ENCODE results near the gene CD82. TPM values are rescaled to one million over a fixed set of nuclear protein-coding genes. Genes with fewer than 3 reads are reported as not detected.

The CD82 gene
- total and polyA plus RNA-seq, 2 experiments from 2014 or later: 4.8 to 6.0 TPM

GRCh38 chr11:44607987-44608386 lies 42.5 kb downstream of the CD82 start:
- Histone ChIP-seq H3K79me2 (ENCODE audit: insufficient read depth) (no peaks in the 10 kb centered on the region), H3K9ac (no peak overlapping the region), H3K27me3 (replicated peaks; ENCODE audit: insufficient read depth) (no peaks in the 10 kb centered on the region), H3K9me3 (ENCODE audit: low read depth) (no peaks in the 10 kb centered on the region), H3K4me3 (no peak overlapping the region), H3K36me3 (ENCODE audit: low read depth) (no peaks in the 10 kb centered on the region), H4K20me1 (ENCODE audit: insufficient read depth) (no peaks in the 10 kb centered on the region), H3F3A (ENCODE audit: insufficient read depth) (peaks cover 17% of the 10 kb centered on the region; the same call in 1 of the 2 replicates), H3K9me2 (ENCODE audit: insufficient read depth) (no peaks in the 10 kb centered on the region), H3K27ac (no peak overlapping the region), H2AFZ (no peak overlapping the region), H3K4me1 (ENCODE audit: insufficient read depth) (peaks cover 8% of the 10 kb centered on the region), H3K4me2 (ENCODE audit: unreplicated experiment) (no peak overlapping the region)
- 85% methylated on average over 8 of the region's 8 CpGs for WGBS, 2 experiments (ENCODE audit: low coverage in 1 of 2, low lambda C conversion rate in 2 of 2, missing lambda C conversion rate in 2 of 2)
- in situ Hi-C loops (cut with MboI): loop anchor here (5.0 kb wide), 1 partner anchor 51 kb away; no protein-coding TSS in a partner anchor
- TF ChIP-seq EZH2phosphoT487 (IDR thresholded peaks at IDR 0.05; ENCODE audit: insufficient read depth, low read depth) (no peak), EZH2 (IDR thresholded peaks at IDR 0.05; ENCODE audit: insufficient read depth, poor library complexity, severe bottlenecking) (no peak)
- peak; percentile 16 for DNase-seq

GRCh38 chr11:44608651-44608990 lies 43.2 kb downstream of the CD82 start:
- TF ChIP-seq EZH2 (IDR thresholded peaks at IDR 0.05; ENCODE audit: insufficient read depth, poor library complexity, severe bottlenecking) (no peak), EZH2phosphoT487 (IDR thresholded peaks at IDR 0.05; ENCODE audit: insufficient read depth, low read depth) (no peak)
- 78 to 82% methylated on average over 9 of the region's 9 CpGs for WGBS, 2 experiments (ENCODE audit: low coverage in 1 of 2, low lambda C conversion rate in 2 of 2, missing lambda C conversion rate in 2 of 2)
- Histone ChIP-seq H3K9me2 (ENCODE audit: insufficient read depth) (no peaks in the 10 kb centered on the region), H3K4me1 (ENCODE audit: insufficient read depth) (peaks cover 8% of the 10 kb centered on the region), H3K9ac (no peak overlapping the region), H3K9me3 (ENCODE audit: low read depth) (no peaks in the 10 kb centered on the region), H3F3A (ENCODE audit: insufficient read depth) (peaks cover 17% of the 10 kb centered on the region; the same call in 1 of the 2 replicates), H4K20me1 (ENCODE audit: insufficient read depth) (no peaks in the 10 kb centered on the region), H3K27ac (no peak overlapping the region), H2AFZ (no peak overlapping the region), H3K27me3 (replicated peaks; ENCODE audit: insufficient read depth) (no peaks in the 10 kb centered on the region), H3K79me2 (ENCODE audit: insufficient read depth) (no peaks in the 10 kb centered on the region), H3K36me3 (ENCODE audit: low read depth) (no peaks in the 10 kb centered on the region), H3K4me2 (ENCODE audit: unreplicated experiment) (no peak overlapping the region), H3K4me3 (no peak overlapping the region)
- in situ Hi-C loops (cut with MboI): loop anchor here (5.0 kb wide), 1 partner anchor 51 kb away; no protein-coding TSS in a partner anchor
- no peak for DNase-seq

- 83 to 85% methylated on average over 11 of the region's 11 CpGs for WGBS, 2 experiments (ENCODE audit: low coverage in 1 of 2, low lambda C conversion rate in 2 of 2, missing lambda C conversion rate in 2 of 2)
- in situ Hi-C loops (cut with MboI): loop anchor here (5.0 kb wide), 1 partner anchor 52 kb away; no protein-coding TSS in a partner anchor
- no peak overlapping the region for H3K27ac ChIP-seq
These were observed 43.7 kb downstream of the CD82 start for GRCh38 chr11:44608991-44609782.

GRCh38 chr11:44609783-44610155 lies 44.3 kb downstream of the CD82 start:
- no peaks in the 10 kb centered on the region for H3K9me3 ChIP-seq (ENCODE audit: low read depth)
- no peaks in the 10 kb centered on the region for H3K9me2 ChIP-seq (ENCODE audit: insufficient read depth)
- in situ Hi-C loops (cut with MboI): loop anchor here (5.0 kb wide), 1 partner anchor 52 kb away; no protein-coding TSS in a partner anchor
- H3K27me3 ChIP-seq (replicated peaks; ENCODE audit: insufficient read depth): no peaks in the 10 kb centered on the region
- no peak overlapping the region for H3K4me2 ChIP-seq (ENCODE audit: unreplicated experiment)
- no peak overlapping the region for H2AFZ ChIP-seq
- no peak for TF ChIP-seq EZH2 (IDR thresholded peaks at IDR 0.05; ENCODE audit: insufficient read depth, poor library complexity, severe bottlenecking)
- no peak for TF ChIP-seq EZH2phosphoT487 (IDR thresholded peaks at IDR 0.05; ENCODE audit: insufficient read depth, low read depth)
- H3K36me3 ChIP-seq (ENCODE audit: low read depth): no peaks in the 10 kb centered on the region
- H3K27ac ChIP-seq: no peak overlapping the region
- no peak overlapping the region for H3K9ac ChIP-seq
- H3K4me3 ChIP-seq: no peak overlapping the region
- H3K79me2 ChIP-seq (ENCODE audit: insufficient read depth): no peaks in the 10 kb centered on the region
- H3F3A ChIP-seq (ENCODE audit: insufficient read depth): peaks cover 17% of the 10 kb centered on the region; the same call in 1 of the 2 replicates
- no peaks in the 10 kb centered on the region for H4K20me1 ChIP-seq (ENCODE audit: insufficient read depth)
- 94 to 96% methylated on average over 3 of the region's 3 CpGs for WGBS, 2 experiments (ENCODE audit: low coverage in 1 of 2, low lambda C conversion rate in 2 of 2, missing lambda C conversion rate in 2 of 2)
- H3K4me1 ChIP-seq (ENCODE audit: insufficient read depth): peaks cover 8% of the 10 kb centered on the region
- DNase-seq: no peak

More at GRCh38 chr11:44608991-44609782, 43.7 kb downstream of the CD82 start:
- no peak overlapping the region for H2AFZ ChIP-seq
- no peaks in the 10 kb centered on the region for H4K20me1 ChIP-seq (ENCODE audit: insufficient read depth)
- no peaks in the 10 kb centered on the region for H3K9me2 ChIP-seq (ENCODE audit: insufficient read depth)
- no peak for TF ChIP-seq EZH2 (IDR thresholded peaks at IDR 0.05; ENCODE audit: insufficient read depth, poor library complexity, severe bottlenecking)
- TF ChIP-seq EZH2phosphoT487 (IDR thresholded peaks at IDR 0.05; ENCODE audit: insufficient read depth, low read depth): no peak
- H3K4me2 ChIP-seq (ENCODE audit: unreplicated experiment): no peak overlapping the region
- no peak overlapping the region for H3K4me3 ChIP-seq
- H3K9me3 ChIP-seq (ENCODE audit: low read depth): no peaks in the 10 kb centered on the region
- H3K79me2 ChIP-seq (ENCODE audit: insufficient read depth): no peaks in the 10 kb centered on the region
- H3K27me3 ChIP-seq (replicated peaks; ENCODE audit: insufficient read depth): no peaks in the 10 kb centered on the region
- H3F3A ChIP-seq (ENCODE audit: insufficient read depth): peaks cover 17% of the 10 kb centered on the region; the same call in 1 of the 2 replicates
- no peaks in the 10 kb centered on the region for H3K36me3 ChIP-seq (ENCODE audit: low read depth)
- peaks cover 8% of the 10 kb centered on the region for H3K4me1 ChIP-seq (ENCODE audit: insufficient read depth)
- no peak overlapping the region for H3K9ac ChIP-seq
- peak; percentile 14 for DNase-seq

All from GM23248 (cell line).